Activated CD8-positive, alpha-beta T cell treated with anti-CD3 and anti-CD28 coated beads for 36 hours (primary cell): ENCODE results near the gene KCNA5. TPM values are rescaled to one million over a fixed set of nuclear protein-coding genes. Genes with fewer than 3 reads are reported as not detected.

Source experiments
- ATAC-seq: fragments of 200-7000 bp; cut with Tn5 transposase; one replicate; pipeline ENCODE4 v1.10.0; 2021; ENCODE audit warnings: mild to moderate bottlenecking, moderate library complexity
- CTCF ChIA-PET: fragments of 350-600 bp; sonication (Branson Sonifier 250); formaldehyde crosslinking; loops from one replicate; lab custom pipeline; 2021; ENCODE audit warnings: antibody characterized with exemption; lab: Charles Lee
- POLR2A ChIA-PET: fragments of 350-600 bp; sonication (Branson Sonifier 250); formaldehyde crosslinking; loops from one replicate; lab custom pipeline; 2021; ENCODE audit warnings: antibody characterized with exemption; lab: Charles Lee
- DNase-seq: peaks from one replicate; pipeline ENCODE4 v3.0.0-alpha.2; 2020
- H3K27ac Mint-ChIP-seq: one replicate; pipeline ENCODE4 v1.8.0; 2021; ENCODE audit warnings: mild to moderate bottlenecking, mixed read lengths
- H3K27me3 Mint-ChIP-seq: one replicate; pipeline ENCODE4 v1.8.0; 2021; ENCODE audit warnings: mixed read lengths
- H3K36me3 Mint-ChIP-seq: one replicate; pipeline ENCODE4 v1.8.0; 2021; ENCODE audit warnings: low read depth, mixed read lengths
- H3K4me1 Mint-ChIP-seq: one replicate; pipeline ENCODE4 v1.8.0; 2021; ENCODE audit warnings: low read depth, mixed read lengths
- H3K4me3 Mint-ChIP-seq: one replicate; pipeline ENCODE4 v1.8.0; 2021; ENCODE audit warnings: mild to moderate bottlenecking, moderate library complexity, mixed read lengths
- H3K9me3 Mint-ChIP-seq: one replicate; pipeline ENCODE4 v1.8.0; 2021; ENCODE audit warnings: mixed read lengths
- CTCF ChIP-seq: fragments of 200-600 bp; IDR thresholded peaks from one replicate; pipeline ENCODE4 v1.8.0; 2022; ENCODE audit warnings: antibody characterized with exemption, mild to moderate bottlenecking
- intact Hi-C: fragments of 100-400 bp; cut with micrococcal nuclease; formaldehyde crosslinking; loops from one replicate; pipeline ENCODE4 v1.10.0; 2022
- total RNA-seq, 2 experiments: library from RNA; stranded (reverse); gene quantifications; one replicate each; pipeline ENCODE4 v1.2.3, GENCODE V29; 2021

KCNA5 gene
- total RNA-seq, 2 experiments from 2014 or later = not detected

GRCh38 chr12:5052348-5052747 is 8.7 kb downstream of the KCNA5 start:
- intact Hi-C loops = no loop called here
- ChIA-PET CTCF (no interaction called here), POLR2A (interaction anchor here (0.6 kb wide), 1 partner anchor 76 kb away, joined by 3 read pairs; no protein-coding TSS in a partner anchor)
- H3K36me3 Mint-ChIP-seq = no peaks in the 10 kb centered on the region
- no peaks in the 10 kb centered on the region for H3K4me1 Mint-ChIP-seq
- ATAC-seq (no peak), DNase-seq (no peak)
- no peak for TF ChIP-seq CTCF
- peaks cover 7% of the 10 kb centered on the region for H3K27me3 Mint-ChIP-seq
- no peak overlapping the region for H3K27ac Mint-ChIP-seq
- H3K4me3 Mint-ChIP-seq = no peak overlapping the region
- no peaks in the 10 kb centered on the region for H3K9me3 Mint-ChIP-seq

GRCh38 chr12:5059358-5059757 is 15.7 kb downstream of the KCNA5 start:
- peaks cover 5% of the 10 kb centered on the region for H3K27me3 Mint-ChIP-seq
- H3K4me1 Mint-ChIP-seq = no peaks in the 10 kb centered on the region
- TF ChIP-seq CTCF = no peak
- DNase-seq = no peak
- no peak overlapping the region for H3K27ac Mint-ChIP-seq
- no peak overlapping the region for H3K4me3 Mint-ChIP-seq
- ATAC-seq = no peak
- H3K9me3 Mint-ChIP-seq = no peaks in the 10 kb centered on the region
- ChIA-PET CTCF (interaction anchor here (1.2 to 1.3 kb wide), 2 partner anchors 9 to 38 kb away, joined by 3 to 4 read pairs; no protein-coding TSS in a partner anchor), POLR2A (interaction anchor here (0.6 kb wide), 1 partner anchor 60 kb away, joined by 3 read pairs; no protein-coding TSS in a partner anchor)
- intact Hi-C loops = no loop called here
- H3K36me3 Mint-ChIP-seq = no peaks in the 10 kb centered on the region

DNA sequence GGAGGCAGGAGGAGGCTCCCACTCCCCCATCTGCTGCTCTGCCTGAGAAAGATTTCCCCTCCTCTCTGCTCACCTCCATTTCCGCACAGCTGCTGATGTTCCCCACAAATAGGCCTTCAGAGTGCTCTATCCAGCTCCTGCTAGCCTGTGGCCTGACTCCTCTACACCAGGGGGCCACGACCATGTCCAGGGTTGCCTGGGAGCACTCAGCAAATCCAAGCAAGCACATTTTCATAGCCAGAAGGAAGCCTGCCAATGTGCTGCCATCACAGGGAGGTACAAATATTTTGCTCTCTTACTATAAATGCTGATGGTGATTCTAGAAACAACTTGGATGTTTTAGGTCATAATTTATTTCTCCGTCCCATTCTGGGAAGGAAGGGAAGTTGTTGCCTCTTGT is 17.3 kb downstream of the KCNA5 start:
- Mint-ChIP-seq H3K4me3 (no peak overlapping the region), H3K27me3 (peaks cover 4% of the 10 kb centered on the region), H3K4me1 (no peaks in the 10 kb centered on the region), H3K27ac (no peak overlapping the region), H3K9me3 (no peaks in the 10 kb centered on the region), H3K36me3 (no peaks in the 10 kb centered on the region)
- no peak for TF ChIP-seq CTCF
- ATAC-seq (no peak), DNase-seq (no peak)
- POLR2A ChIA-PET = no interaction called here
- CTCF ChIA-PET = no interaction called here
- intact Hi-C loops = no loop called here

DNA sequence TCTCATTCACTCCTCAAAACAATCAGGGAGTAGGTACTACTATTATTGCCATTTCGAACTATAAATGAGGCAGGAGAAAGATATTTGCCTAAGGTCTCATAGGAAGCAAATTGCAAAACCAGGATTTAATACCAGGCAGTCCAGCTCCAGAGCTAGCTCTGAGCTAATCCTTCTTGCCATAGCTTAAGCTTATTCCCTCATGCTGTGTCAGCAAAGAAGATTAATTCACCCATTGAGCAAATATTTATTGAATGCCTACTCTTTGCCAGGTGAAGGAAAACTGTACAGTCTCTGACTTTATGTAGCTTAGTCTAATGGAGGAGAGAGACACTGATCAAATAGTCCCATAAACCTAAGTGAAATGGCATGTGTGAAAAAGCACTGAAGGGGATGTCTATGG is 19.5 kb downstream of the KCNA5 start:
- Mint-ChIP-seq H3K27me3 (peaks cover 4% of the 10 kb centered on the region), H3K4me1 (no peaks in the 10 kb centered on the region), H3K9me3 (no peaks in the 10 kb centered on the region), H3K27ac (no peak overlapping the region), H3K36me3 (no peaks in the 10 kb centered on the region), H3K4me3 (no peak overlapping the region)
- intact Hi-C loops = no loop called here
- TF ChIP-seq CTCF = no peak
- no peak for ATAC-seq
- ChIA-PET POLR2A (no interaction called here), CTCF (interaction anchor here (1.1 kb wide), 1 partner anchor 41 kb away, joined by 4 read pairs; no protein-coding TSS in a partner anchor)
- no peak for DNase-seq

DNA sequence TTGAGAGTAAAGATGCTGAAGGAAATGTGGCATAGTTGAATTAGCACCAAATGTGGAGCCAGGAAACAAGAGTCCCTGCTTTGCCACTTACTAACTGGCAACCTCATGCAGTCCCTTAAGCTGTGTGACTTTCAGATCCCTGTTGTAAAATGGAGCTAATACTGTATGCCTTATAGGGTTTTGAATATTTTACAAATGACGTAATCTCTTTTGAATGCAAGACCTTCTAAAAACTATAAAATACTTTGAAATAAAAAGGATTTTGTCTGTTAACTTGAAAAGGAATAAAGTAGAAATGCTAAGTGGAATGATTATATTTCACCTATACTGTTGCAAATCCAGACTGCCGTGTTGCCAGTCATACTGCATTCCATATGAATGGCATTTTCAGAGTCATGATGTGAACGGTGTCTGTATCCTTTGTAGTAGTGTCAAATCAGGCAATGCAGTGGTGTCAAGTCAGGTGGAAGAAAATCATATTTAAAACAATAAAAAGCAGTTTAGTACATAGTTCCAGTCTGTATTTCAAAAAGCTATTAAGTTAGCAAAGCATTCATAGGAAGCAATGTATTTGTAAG is 21.3 kb downstream of the KCNA5 start:
- CTCF ChIA-PET = no interaction called here
- H3K27ac Mint-ChIP-seq = no peak overlapping the region
- no peaks in the 10 kb centered on the region for H3K4me1 Mint-ChIP-seq
- POLR2A ChIA-PET = no interaction called here
- no peaks in the 10 kb centered on the region for H3K9me3 Mint-ChIP-seq
- H3K27me3 Mint-ChIP-seq = peaks cover 6% of the 10 kb centered on the region
- no peak for TF ChIP-seq CTCF
- ATAC-seq = no peak
- no peaks in the 10 kb centered on the region for H3K36me3 Mint-ChIP-seq
- no peak for DNase-seq
- intact Hi-C loops = no loop called here
- H3K4me3 Mint-ChIP-seq = no peak overlapping the region
